ENCODE measurements around the gene FDX1. TPM values are rescaled to one million over a fixed set of nuclear protein-coding genes. Genes with fewer than 3 reads are reported as not detected.

The FDX1 gene
- polyA plus RNA-seq, 2 of the 4 experiments (the other 2 are of a cell fraction), result 13.3 to 15.0 TPM

GRCh38 chr11:110509472-110509871 lies 79.7 kb downstream of the FDX1 start:
- Histone ChIP-seq H3K4me2 (no peak overlapping the region), H3K4me1 (no peaks in the 10 kb centered on the region), H3K27ac (no peak overlapping the region), H3K4me3 (no peak overlapping the region), H3K9me3 (no peaks in the 10 kb centered on the region)
- ChIA-PET CTCF (no interaction called here), POLR2A (no interaction called here)
- DNase-seq (ENCODE audit: low read depth in 1 of 2, low spot score in 1 of 2) (no peak), ATAC-seq (no peak), FAIRE-seq (no peak)
- TF ChIP-seq RAD21 (conservative IDR thresholded peaks at IDR 0.05 in 1 of 2, IDR thresholded peaks at IDR 0.05 in 1 of 2), result no peak
- TF ChIP-seq REST (IDR thresholded peaks at IDR 0.05), result no peak
- TF ChIP-seq SMC3 (IDR thresholded peaks at IDR 0.05), result no peak
- no peak for TF ChIP-seq MAZ (IDR thresholded peaks at IDR 0.05; ENCODE audit: borderline replicate concordance, low read depth, low read length)
- no peak for TF ChIP-seq HOXA7 (CRISPR knock-in tag; IDR thresholded peaks at IDR 0.05)
- TF ChIP-seq HDAC2 (IDR thresholded peaks at IDR 0.05), result no peak
- no peak for TF ChIP-seq ATOH8 (CRISPR knock-in tag; IDR thresholded peaks at IDR 0.05; ENCODE audit: low read depth)
- no peak for TF ChIP-seq BCL3 (IDR thresholded peaks at IDR 0.05)
- TF ChIP-seq FOXS1 (CRISPR knock-in tag; IDR thresholded peaks at IDR 0.05), result no peak
- no peak for TF ChIP-seq USF2 (IDR thresholded peaks at IDR 0.05)
- TF ChIP-seq ZSCAN20 (CRISPR knock-in tag; IDR thresholded peaks at IDR 0.05), result no peak
- TF ChIP-seq TP53 (CRISPR knock-in tag; IDR thresholded peaks at IDR 0.05), result no peak
- no peak for TF ChIP-seq ELK1 (IDR thresholded peaks at IDR 0.05; ENCODE audit: low read depth, low read length)
- TF ChIP-seq HES2 (IDR thresholded peaks at IDR 0.05), result no peak
- no peak for TF ChIP-seq E2F6 (IDR thresholded peaks at IDR 0.05; ENCODE audit: borderline replicate concordance, low read depth)
- TF ChIP-seq NPAS2 (CRISPR knock-in tag; IDR thresholded peaks at IDR 0.05; ENCODE audit: borderline replicate concordance), result no peak

GRCh38 chr11:110512026-110512425 lies 82.3 kb downstream of the FDX1 start:
- CTCF ChIA-PET, result interaction anchor here (1.0 kb wide), 1 partner anchor 15 kb away, joined by 3 read pairs; no protein-coding TSS in a partner anchor
- no peak for FAIRE-seq
- POLR2A ChIA-PET, result no interaction called here
- no peak overlapping the region for H3K4me2 ChIP-seq
- ATAC-seq, result no peak
- DNase-seq (ENCODE audit: low read depth in 1 of 2, low spot score in 1 of 2), result no peak
- no peaks in the 10 kb centered on the region for H3K4me1 ChIP-seq
- no peaks in the 10 kb centered on the region for H3K9me3 ChIP-seq
- 18% methylated on average over 1 of the region's 1 CpG for WGBS (ENCODE audit: missing lambda C conversion rate)
- no peak overlapping the region for H3K27ac ChIP-seq
- H3K4me3 ChIP-seq, result no peak overlapping the region
- TF ChIP-seq ZSCAN20 (CRISPR knock-in tag; IDR thresholded peaks at IDR 0.05) (no peak), GATA3 (IDR thresholded peaks at IDR 0.05; ENCODE audit: borderline replicate concordance) (no peak), CHD2 (IDR thresholded peaks at IDR 0.05; ENCODE audit: low read length, partially characterized antibody) (no peak), FOSL2 (IDR thresholded peaks at IDR 0.05) (no peak), FOSL2 (CRISPR knock-in tag; IDR thresholded peaks at IDR 0.05) (no peak), HOXA7 (CRISPR knock-in tag; IDR thresholded peaks at IDR 0.05) (no peak), ZC3H11A (IDR thresholded peaks at IDR 0.05) (no peak), CTCF (IDR thresholded peaks at IDR 0.05) (no peak), ATOH8 (CRISPR knock-in tag; IDR thresholded peaks at IDR 0.05; ENCODE audit: low read depth) (no peak), HES2 (IDR thresholded peaks at IDR 0.05) (no peak), TFCP2L1 (CRISPR knock-in tag; IDR thresholded peaks at IDR 0.05) (no peak), RARB (CRISPR knock-in tag; IDR thresholded peaks at IDR 0.05) (no peak), EHF (CRISPR knock-in tag; IDR thresholded peaks at IDR 0.05) (no peak)

Measured in A549 (cell line).